Stimulated activated CD8-positive, alpha-beta memory T cell treated with anti-CD3 and anti-CD28 coated beads, Interleukin-12 subunit alpha, Interleukin-12 subunit beta, amount 100 ng/mL, for 4 hours (primary cell): Measurements from ENCODE around the gene CHRNA3.

Experiments used
- DNase-seq: peaks from one replicate; pipeline ENCODE4 v3.0.0-alpha.2; 2020; ENCODE audit warnings: low read depth

The CHRNA3 gene

GRCh38 chr15:78636378-78636859 is 15.6 kb upstream of the CHRNA3 start:
- DNase-seq, result no peak

- no peak for DNase-seq
Measured at GRCh38 chr15:78635346-78635745, 14.6 kb upstream of the CHRNA3 start.

DNA sequence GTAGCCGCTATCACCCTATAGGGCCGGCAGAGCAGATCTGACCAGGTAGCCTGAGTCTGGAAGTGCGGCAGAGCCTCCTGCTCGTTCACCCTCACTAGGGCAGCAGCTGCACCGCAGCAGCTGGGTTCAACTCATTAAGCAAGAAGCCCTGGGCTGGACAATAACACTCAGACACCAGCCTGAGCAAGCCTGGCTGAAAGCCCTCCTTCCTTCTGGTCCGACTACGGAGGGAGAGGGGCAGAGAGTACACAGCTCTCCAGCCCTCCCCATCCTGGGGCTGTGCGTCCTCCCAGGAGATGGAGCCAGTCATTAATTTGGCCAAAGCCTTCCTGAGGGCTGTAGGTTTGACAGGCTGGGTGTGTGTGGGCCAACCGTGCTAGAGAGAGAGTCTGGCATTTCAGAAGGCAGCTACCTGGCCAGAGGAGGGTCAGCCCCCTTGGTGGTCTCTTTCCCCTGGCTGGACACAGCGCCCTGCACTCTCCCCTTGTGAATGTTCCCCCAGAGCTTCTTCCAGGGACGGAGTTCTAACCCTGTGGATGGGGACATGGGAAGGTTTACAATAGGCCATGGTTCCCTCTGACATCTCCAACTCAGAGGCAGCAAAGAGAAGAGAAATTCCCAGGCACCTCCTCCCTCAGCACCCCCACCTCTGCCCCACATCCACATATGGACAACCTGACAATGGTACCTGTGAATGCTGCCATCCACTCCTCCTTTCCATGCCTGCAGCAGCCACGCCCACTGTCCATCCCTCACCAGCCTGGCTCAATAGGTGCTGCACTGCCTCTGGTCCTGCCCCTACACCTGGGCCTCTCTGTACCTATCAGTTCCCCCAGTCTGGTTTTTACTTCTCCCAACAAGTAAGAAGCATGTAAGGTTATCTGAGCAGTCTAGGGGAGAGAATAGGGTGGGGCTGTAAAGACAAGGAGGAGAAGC is 13.7 kb upstream of the CHRNA3 start:
- DNase-seq, result no peak

DNA sequence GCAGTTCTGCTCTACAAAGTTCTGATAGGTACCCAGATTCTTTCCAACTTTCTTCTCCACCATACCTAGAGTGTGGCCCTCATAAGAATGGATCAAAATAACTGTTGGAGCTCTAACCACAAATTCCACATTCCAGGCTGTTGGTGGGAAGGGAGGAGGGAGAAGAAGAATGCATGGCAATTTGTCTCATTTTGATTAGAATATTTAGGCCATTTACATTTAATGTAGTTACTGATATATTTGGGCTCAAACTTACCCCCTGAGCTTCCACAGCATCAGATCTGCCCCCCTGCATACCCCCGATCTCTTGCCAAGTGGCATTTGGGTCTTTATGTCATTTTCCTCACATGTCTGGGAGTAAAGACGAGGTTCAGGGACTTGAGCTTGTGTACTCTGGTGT is 12.6 kb upstream of the CHRNA3 start:
- DNase-seq, result no peak

- DNase-seq, result no peak
Measured at GRCh38 chr15:78630886-78631633, 10.3 kb upstream of the CHRNA3 start.

DNA sequence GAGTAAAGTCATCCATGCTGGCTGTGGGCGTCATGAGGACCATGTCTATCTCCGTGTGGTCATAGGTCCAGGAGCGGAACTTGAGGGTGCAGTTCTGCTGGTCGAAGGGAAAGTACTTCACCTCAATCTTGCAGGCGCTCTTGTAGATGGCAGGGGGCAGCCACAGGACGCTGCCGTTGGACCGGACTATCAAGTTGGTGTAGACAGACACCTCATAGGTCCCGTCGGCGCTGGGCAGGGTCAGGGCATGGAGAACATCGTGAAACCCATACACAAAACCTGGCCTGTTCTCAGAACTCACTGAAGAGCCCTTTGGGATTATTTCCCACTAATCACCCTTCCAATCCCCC is 8.9 kb upstream of the CHRNA3 start:
- DNase-seq, result no peak

- no peak for DNase-seq
Measured at GRCh38 chr15:78629031-78629715, 8.4 kb upstream of the CHRNA3 start.

DNA sequence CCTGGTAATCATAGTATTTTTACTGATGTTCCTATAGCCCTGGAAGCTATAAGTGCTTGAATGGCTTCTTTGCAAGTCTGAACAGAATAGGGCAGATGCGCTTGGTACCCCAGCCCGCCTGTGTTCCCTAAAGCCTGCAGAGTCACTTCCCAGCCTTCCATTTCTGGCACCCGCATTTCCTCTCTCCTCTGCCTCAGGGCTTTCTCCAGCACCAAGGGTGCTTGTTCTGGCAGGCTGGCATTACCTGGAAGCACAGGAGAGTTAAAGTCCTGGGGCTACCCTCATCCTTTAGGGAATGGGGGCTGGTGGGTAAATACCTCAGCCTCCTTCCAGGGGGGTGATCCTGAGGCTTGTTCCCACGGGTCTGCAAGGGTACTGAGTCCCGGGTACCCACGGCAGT is 7.4 kb upstream of the CHRNA3 start:
- DNase-seq, result no peak

DNA sequence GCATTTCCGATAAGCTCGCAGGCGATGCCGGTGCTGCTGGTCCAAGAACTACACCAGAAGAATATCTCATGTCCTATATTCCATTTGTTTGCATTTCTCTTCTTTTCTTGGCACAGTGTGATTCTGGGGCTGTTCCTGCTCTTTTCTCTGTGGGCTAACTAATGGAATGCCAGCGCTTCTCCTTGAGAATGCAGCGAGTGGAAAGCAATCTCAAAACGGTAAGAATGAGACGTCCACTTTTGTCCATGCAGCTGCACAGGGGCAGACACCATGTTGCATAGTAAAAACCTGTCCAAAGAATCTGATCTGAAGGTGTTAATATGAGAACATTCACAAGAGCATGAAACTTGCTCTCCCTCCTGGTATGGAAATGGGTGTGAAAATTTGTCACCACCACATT is 6.6 kb upstream of the CHRNA3 start:
- no peak for DNase-seq

DNA sequence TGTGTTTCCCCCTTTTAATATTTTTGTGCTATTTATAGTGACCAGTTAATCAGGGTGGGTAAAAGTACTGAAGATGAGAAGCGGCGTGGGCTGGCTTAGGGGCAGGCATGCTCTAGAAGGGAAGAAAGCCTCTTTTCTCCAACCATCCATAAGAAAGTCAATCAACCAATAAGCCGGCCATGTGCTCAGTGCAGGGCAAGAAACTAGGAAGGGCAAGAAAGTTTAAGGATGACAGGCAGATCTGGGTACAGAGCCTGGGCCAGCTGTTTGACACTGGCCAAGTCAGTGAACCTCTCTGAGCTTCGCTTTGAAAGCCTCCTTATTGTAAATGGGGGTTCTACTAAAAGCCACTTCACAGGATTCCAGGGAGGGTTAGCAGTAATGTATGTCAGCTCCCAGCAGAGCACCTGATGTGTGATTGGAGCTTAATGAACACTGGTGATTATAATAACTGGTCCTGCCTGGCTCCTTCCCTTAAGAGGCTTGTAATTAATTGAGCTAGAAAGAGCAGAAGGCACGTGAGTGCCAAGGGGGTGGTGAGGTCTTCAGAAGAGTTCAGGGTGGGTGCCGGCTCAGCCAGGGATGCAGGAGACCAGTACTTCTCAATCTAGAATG is 5.7 kb upstream of the CHRNA3 start:
- DNase-seq, result no peak

DNA sequence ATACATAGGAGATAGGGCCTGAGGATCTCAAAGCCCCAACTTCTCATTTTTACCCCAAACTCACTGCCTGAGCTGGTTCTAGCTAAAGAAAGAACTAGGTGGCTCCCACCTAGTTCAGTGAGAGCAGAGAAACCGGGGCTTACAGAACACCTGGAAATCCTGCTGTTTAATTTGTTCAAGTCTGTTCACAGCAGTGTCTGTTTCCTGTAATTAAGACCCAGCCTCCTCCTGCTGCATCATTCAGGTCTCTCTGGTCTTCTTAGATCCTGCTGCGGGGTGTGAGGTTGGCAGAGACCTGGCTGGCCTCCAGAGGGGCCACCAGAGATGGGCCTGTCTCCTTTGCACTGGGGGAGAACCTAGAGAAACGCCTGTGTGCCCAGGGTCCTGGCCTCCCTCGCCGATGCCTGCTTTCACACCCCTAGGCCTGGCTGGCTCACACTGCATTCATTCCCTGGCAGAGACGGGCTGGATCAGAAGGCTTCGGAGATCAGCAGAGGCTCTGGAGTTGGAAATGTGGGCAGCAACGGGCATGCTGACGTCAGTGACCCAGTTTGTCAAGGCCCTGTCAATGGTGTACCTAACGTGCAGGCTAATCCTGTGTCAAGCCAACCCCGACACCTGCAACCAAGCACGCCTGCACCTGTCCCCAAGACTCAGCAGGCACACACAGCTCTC is 4.9 kb upstream of the CHRNA3 start:
- DNase-seq, result no peak

GRCh38 chr15:78624651-78625590 is 4.1 kb upstream of the CHRNA3 start:
- no peak for DNase-seq

DNA sequence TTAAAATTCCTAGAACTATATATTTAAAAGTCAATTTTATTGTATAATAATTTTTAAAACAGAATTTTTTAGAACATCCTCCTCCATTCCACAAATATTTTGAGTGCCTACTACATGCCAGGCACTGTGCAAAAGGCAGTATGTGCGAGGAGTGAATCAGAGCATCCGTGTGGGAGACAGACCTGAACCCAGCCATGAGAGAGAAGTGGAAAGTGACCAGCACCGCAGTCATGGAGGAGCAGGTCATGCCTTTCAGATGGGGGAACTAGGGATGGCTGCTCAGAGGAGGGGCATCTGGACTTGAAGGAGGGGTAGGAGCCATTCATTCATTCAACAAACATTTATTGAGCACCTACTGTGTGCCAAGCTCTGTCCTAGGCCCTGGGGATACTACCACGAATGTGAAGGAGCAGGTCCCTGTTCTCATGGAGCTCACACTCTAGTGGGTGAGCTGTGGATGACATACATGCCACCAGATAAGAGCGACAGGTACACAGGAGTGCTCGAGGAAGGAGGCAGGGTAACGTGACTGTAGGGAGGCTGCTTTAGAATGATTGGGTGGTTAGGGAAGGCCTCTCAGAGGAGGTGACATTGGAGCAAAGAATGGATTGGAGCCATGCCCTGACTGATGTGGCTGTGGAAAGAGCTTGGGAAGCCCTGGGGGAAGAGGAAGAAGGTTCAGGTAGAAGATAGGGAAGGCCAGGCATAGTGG is 3.1 kb upstream of the CHRNA3 start:
- DNase-seq, result no peak

DNA sequence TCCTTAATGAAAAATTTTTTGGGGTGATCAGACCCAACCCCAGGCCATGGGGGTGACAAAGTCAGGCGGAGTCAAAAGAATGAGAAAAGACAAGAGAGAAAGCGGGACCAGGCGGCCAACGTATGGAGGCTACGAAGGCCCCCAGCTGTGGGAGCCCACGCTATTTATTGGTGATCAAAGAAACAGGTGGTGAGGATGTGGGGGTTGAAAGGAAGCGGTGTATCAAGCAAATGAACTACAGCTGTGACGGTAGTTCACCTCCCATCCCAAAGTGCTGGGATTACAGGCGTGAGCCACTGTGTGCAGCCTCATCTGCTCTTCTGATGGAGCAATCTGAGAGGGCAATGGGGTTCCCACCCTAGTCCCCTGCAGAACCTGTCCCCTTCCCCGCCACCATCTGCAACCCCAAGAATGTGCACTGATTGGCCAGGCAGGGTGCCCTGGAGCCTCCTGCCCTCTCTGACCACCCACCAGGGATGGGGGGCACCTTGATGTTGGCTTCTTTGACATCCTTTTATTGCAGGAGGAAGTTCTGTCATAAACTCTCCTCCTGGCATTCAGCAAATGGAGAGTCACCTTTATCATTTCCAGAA is 1.1 kb upstream of the CHRNA3 start:
- no peak for DNase-seq

- DNase-seq, result no peak
Measured at GRCh38 chr15:78620021-78620526, 722 bp downstream of the CHRNA3 start.

GRCh38 chr15:78619022-78619950 is 1.5 kb downstream of the CHRNA3 start:
- no peak for DNase-seq

DNA sequence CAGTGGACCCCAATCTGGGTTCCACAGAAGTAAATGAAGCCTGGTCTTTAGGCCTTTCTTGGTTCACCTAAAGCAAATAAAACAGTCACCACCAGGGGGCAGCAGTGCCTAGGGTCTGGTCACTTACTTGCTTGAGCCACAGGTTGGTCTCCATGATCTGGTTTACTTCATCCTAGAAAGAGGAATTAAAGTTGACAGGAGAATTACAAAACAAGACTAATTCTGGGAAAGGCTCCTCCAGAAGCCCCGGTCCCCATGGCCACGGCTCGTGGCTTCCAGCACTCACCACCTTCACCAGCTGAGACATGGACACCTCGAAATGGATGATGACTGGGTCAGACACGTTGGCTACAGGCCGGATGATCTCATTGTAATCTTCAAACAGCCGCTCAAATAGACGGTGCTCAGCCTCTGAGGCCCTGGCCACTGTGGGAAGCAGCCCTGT is 2.3 kb downstream of the CHRNA3 start:
- DNase-seq, result peak; percentile 43

- DNase-seq, result no peak
Measured at GRCh38 chr15:78618064-78618463, 2.7 kb downstream of the CHRNA3 start.
